NK-92 (cell line): Measurements from ENCODE around the gene RNASE12.
"Not testable (repeated sequence)": the region's sequence is repeated elsewhere in the genome, so short reads cannot be mapped to it uniquely, and the experiment has no call there.

Experiments used
- DNase-seq: peaks from one replicate; lab custom pipeline; 2025; ENCODE audit not compliant: unreplicated experiment; lab: John Stamatoyannopoulos, UW

RNASE12 gene

GRCh38 chr14:20591235-20591634 is at the start of gene RNASE12:
Gene RNASE12 (minus strand): TSS chr14:20591376. CDS start chr14:20590723, 653 bp downstream.
- no peak for DNase-seq

- no peak for DNase-seq
Observed at GRCh38 chr14:20632831-20633691, 41.9 kb upstream of the RNASE12 start.

- DNase-seq: no peak
Observed at GRCh38 chr14:20632448-20632830, 41.3 kb upstream of the RNASE12 start.

GRCh38 chr14:20631880-20632389 is 40.8 kb upstream of the RNASE12 start:
- no peak for DNase-seq

- DNase-seq: no peak
Observed at GRCh38 chr14:20631023-20631879, 40.1 kb upstream of the RNASE12 start.

- no peak for DNase-seq
Observed at GRCh38 chr14:20630340-20631022, 39.3 kb upstream of the RNASE12 start.

GRCh38 chr14:20628063-20628854 is 37.1 kb upstream of the RNASE12 start:
- no peak for DNase-seq

GRCh38 chr14:20627346-20628027 is 36.3 kb upstream of the RNASE12 start:
- no peak for DNase-seq

GRCh38 chr14:20626274-20626673 is 35.1 kb upstream of the RNASE12 start:
- no peak for DNase-seq

- DNase-seq: no peak
Observed at GRCh38 chr14:20624495-20625070, 33.4 kb upstream of the RNASE12 start.

GRCh38 chr14:20623798-20624197 is 32.6 kb upstream of the RNASE12 start:
- DNase-seq: no peak

- DNase-seq: no peak
Observed at GRCh38 chr14:20622816-20623291, 31.7 kb upstream of the RNASE12 start.

- no peak for DNase-seq
Observed at GRCh38 chr14:20620798-20621478, 29.8 kb upstream of the RNASE12 start.

- not testable (repeated sequence) for DNase-seq
Observed at GRCh38 chr14:20619688-20620087, 28.5 kb upstream of the RNASE12 start.

GRCh38 chr14:20618271-20618749 is 27.1 kb upstream of the RNASE12 start:
- DNase-seq: no peak

- no peak for DNase-seq
Observed at GRCh38 chr14:20617138-20618003, 26.2 kb upstream of the RNASE12 start.

GRCh38 chr14:20615996-20616395 is 24.8 kb upstream of the RNASE12 start:
- DNase-seq: no peak
